ENCODE results near the gene ZFPM1. TPM values are rescaled to one million over a fixed set of nuclear protein-coding genes. Genes with fewer than 3 reads are reported as not detected.

ZFPM1 gene
- total and polyA plus RNA-seq, 10 donors = 2.3 to 25.3 (median 8.9) TPM

GRCh38 chr16:88472069-88472468, 19.0 kb downstream of the ZFPM1 start:
- H3K9me3 ChIP-seq = no peaks in the 10 kb centered on the region
- no peaks in the 10 kb centered on the region for H3K27me3 ChIP-seq (replicated peaks in 1 of 7)
- TF ChIP-seq POLR2A (IDR thresholded peaks at IDR 0.05) (no peak), POLR2AphosphoS5 (IDR thresholded peaks at IDR 0.05) (no peak), CTCF (IDR thresholded peaks at IDR 0.05 in 8 of 11, conservative IDR thresholded peaks at IDR 0.05 in 3 of 11) (no peak)
- intact Hi-C loops (cut with DNase I; ENCODE audit: low total_unique reads) = no loop called here
- peaks cover 0 to 17% (median 0%) of the 10 kb centered on the region in 6 donors for H3K36me3 ChIP-seq
- H3K27ac ChIP-seq = peak overlapping the region in 6 of 8 donors; percentile 2 to 73 (median 34)
- peaks cover 23 to 96% (median 55%) of the 10 kb centered on the region in 6 donors for H3K4me1 ChIP-seq
- no peak overlapping the region for H3K4me3 ChIP-seq
- no peak for DNase-seq
- 29 to 49% (median 48%) methylated on average over 8 to 12 of the region's 12 CpGs for WGBS, 5 donors

- H3K27ac ChIP-seq = peak overlapping the region in 3 of 8 donors; percentile 17 to 73 (median 65)
- peaks cover 0 to 17% (median 0%) of the 10 kb centered on the region in 6 donors for H3K36me3 ChIP-seq
- no peak overlapping the region for H3K4me3 ChIP-seq
- H3K9me3 ChIP-seq = no peaks in the 10 kb centered on the region
- H3K4me1 ChIP-seq = peaks cover 21 to 96% (median 53%) of the 10 kb centered on the region in 6 donors
- intact Hi-C loops (cut with DNase I; ENCODE audit: low total_unique reads) = no loop called here
- TF ChIP-seq CTCF (IDR thresholded peaks at IDR 0.05 in 8 of 11, conservative IDR thresholded peaks at IDR 0.05 in 3 of 11) (no peak), POLR2A (IDR thresholded peaks at IDR 0.05) (no peak), POLR2AphosphoS5 (IDR thresholded peaks at IDR 0.05) (no peak)
- WGBS, 5 donors = 78 to 87% (median 84%) methylated on average over 8 to 22 of the region's 22 CpGs
- DNase-seq = no peak
- no peaks in the 10 kb centered on the region for H3K27me3 ChIP-seq (replicated peaks in 1 of 7)
These were observed 19.6 kb downstream of the ZFPM1 start for GRCh38 chr16:88472637-88473205.

DNA sequence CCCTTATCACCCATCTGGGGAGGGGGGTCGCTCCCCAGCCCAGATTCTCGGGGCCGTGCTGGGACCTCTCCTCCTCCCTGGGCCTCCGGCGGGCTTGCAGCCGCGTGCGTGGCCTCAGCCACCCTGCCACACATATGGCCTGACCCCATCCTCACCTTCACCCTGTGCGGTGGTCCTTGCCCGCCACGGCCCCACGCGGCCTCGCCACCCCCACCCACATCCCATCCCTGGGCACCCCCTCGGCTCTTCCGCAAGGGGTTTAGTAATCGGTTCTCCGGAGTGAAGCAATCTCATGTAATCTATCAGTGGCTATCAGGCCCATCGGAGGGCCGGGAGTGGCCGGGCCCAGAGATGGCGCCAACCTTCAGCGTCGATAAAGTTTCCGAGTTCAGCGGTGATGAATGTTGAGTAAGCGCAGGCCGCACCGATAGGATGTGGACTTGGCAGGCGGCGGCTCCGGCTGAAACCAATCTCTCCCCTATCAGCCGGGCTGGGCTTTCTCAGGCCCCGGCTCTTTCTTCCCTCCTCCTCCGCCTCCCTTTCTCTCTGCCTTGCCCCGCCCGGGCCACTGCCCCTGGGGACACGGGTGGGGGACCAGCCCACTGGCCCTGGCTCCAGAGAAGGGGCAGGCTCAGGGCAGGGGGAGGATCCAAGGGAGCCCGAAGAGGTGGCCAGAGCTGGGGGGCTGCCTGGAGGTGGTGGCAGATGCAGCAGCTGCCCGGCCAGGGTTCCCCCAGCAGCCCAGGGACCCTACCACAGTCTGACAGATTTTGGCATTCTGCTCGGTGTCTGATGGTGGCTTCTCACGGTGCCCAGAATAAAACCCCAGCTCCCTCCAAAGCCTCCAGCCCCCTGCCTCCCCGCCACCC, 20.8 kb downstream of the ZFPM1 start:
- no peaks in the 10 kb centered on the region for H3K27me3 ChIP-seq (replicated peaks in 1 of 7)
- H3K27ac ChIP-seq = no peak overlapping the region
- no peak overlapping the region for H3K4me3 ChIP-seq
- no peak for DNase-seq
- H3K4me1 ChIP-seq = peaks cover 18 to 97% (median 55%) of the 10 kb centered on the region in 6 donors
- no peaks in the 10 kb centered on the region for H3K9me3 ChIP-seq
- no peak for TF ChIP-seq POLR2A (IDR thresholded peaks at IDR 0.05)
- TF ChIP-seq CTCF (IDR thresholded peaks at IDR 0.05 in 8 of 11, conservative IDR thresholded peaks at IDR 0.05 in 3 of 11) = no peak
- no peak for TF ChIP-seq POLR2AphosphoS5 (IDR thresholded peaks at IDR 0.05)
- intact Hi-C loops (cut with DNase I; ENCODE audit: low total_unique reads) = no loop called here
- WGBS, 5 donors = 83 to 90% (median 86%) methylated on average over 40 to 43 of the region's 43 CpGs
- H3K36me3 ChIP-seq = peaks cover 0 to 17% (median 0%) of the 10 kb centered on the region in 6 donors

DNA sequence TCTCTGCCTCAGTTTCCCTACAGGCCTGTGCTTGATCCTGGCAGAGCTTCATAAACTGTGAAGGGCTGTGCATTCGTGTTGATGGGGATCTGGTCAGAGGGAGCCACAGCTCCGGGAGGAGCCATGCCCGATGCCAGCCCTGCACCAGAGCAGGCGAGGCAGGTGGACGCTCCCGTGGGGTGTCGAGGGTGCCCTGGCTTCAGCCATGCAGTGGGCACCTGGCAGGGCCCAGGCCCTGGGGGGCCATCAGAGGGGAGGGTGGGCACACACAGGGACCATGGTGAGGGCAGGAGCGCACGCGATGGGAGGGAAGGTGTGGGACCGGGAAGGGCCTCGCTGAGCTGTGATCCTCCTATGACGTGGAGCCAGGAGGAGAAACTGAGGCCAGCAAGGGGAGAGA, 22.0 kb downstream of the ZFPM1 start:
- 87 to 95% (median 94%) methylated on average over 7 to 13 of the region's 13 CpGs for WGBS, 5 donors
- Histone ChIP-seq H3K4me1 (peaks cover 21 to 97% (median 55%) of the 10 kb centered on the region in 6 donors), H3K27me3 (replicated peaks in 1 of 7) (no peaks in the 10 kb centered on the region), H3K36me3 (peaks cover 0 to 13% (median 0%) of the 10 kb centered on the region in 6 donors), H3K9me3 (no peaks in the 10 kb centered on the region), H3K27ac (no peak overlapping the region), H3K4me3 (no peak overlapping the region)
- TF ChIP-seq POLR2A (IDR thresholded peaks at IDR 0.05) (no peak), POLR2AphosphoS5 (IDR thresholded peaks at IDR 0.05) (no peak), CTCF (IDR thresholded peaks at IDR 0.05 in 8 of 11, conservative IDR thresholded peaks at IDR 0.05 in 3 of 11) (no peak)
- DNase-seq = no peak
- intact Hi-C loops (cut with DNase I; ENCODE audit: low total_unique reads) = no loop called here
